Activated naive CD8-positive, alpha-beta T cell (primary cell): ENCODE measurements around the gene OR56A5.
"Not testable (repeated sequence)": the region's sequence is repeated elsewhere in the genome, so short reads cannot be mapped to it uniquely, and the experiment has no call there.

Source experiments
- H3K27ac Mint-ChIP-seq: one replicate; pipeline ENCODE4 v1.8.0; 2021; ENCODE audit warnings: mixed read lengths
- H3K27me3 Mint-ChIP-seq: one replicate; pipeline ENCODE4 v1.8.0; 2021; ENCODE audit warnings: mixed read lengths
- H3K36me3 Mint-ChIP-seq: one replicate; pipeline ENCODE4 v1.8.0; 2021; ENCODE audit warnings: mixed read lengths
- H3K4me1 Mint-ChIP-seq: one replicate; pipeline ENCODE4 v1.8.0; 2021; ENCODE audit warnings: low read depth, mixed read lengths
- H3K4me3 Mint-ChIP-seq: one replicate; pipeline ENCODE4 v1.8.0; 2021; ENCODE audit warnings: mild to moderate bottlenecking, mixed read lengths
- H3K9me3 Mint-ChIP-seq: one replicate; pipeline ENCODE4 v1.8.0; 2021; ENCODE audit warnings: low read depth, mixed read lengths

OR56A5 gene

GRCh38 chr11:5960704-5961320 lies 7.5 kb downstream of the OR56A5 start:
- not testable (repeated sequence) for H3K4me1 Mint-ChIP-seq, H3K4me3 Mint-ChIP-seq, H3K27ac Mint-ChIP-seq, H3K36me3 Mint-ChIP-seq, H3K27me3 Mint-ChIP-seq
- H3K9me3 Mint-ChIP-seq = peaks cover 20% of the 10 kb centered on the region

GRCh38 chr11:5955586-5955985 lies 12.7 kb downstream of the OR56A5 start:
- H3K27ac Mint-ChIP-seq = no peak overlapping the region
- no peaks in the 10 kb centered on the region for H3K36me3 Mint-ChIP-seq
- H3K4me1 Mint-ChIP-seq = no peaks in the 10 kb centered on the region
- peaks cover 6% of the 10 kb centered on the region for H3K9me3 Mint-ChIP-seq
- no peak overlapping the region for H3K4me3 Mint-ChIP-seq
- H3K27me3 Mint-ChIP-seq = peaks cover 6% of the 10 kb centered on the region

- Mint-ChIP-seq H3K36me3 (no peaks in the 10 kb centered on the region), H3K9me3 (no peaks in the 10 kb centered on the region), H3K27ac (no peak within 1 kb of the TSS), H3K4me1 (no peaks in the 10 kb centered on the region), H3K4me3 (no peak within 1 kb of the TSS), H3K27me3 (peaks cover 7% of the 10 kb centered on the region)
Measured at GRCh38 chr11:5941951-5942350, 26.3 kb downstream of the OR56A5 start, which contains the start of gene OR56A3. Gene OR56A3 (plus strand): TSS chr11:5942251. CDS start chr11:5947347, 5,096 bp downstream.

- Mint-ChIP-seq H3K27me3 (peaks cover 7% of the 10 kb centered on the region), H3K9me3 (no peaks in the 10 kb centered on the region), H3K4me3 (no peak overlapping the region), H3K36me3 (no peaks in the 10 kb centered on the region), H3K27ac (no peak overlapping the region), H3K4me1 (no peaks in the 10 kb centered on the region)
Measured at GRCh38 chr11:5940748-5941147, 27.5 kb downstream of the OR56A5 start.

GRCh38 chr11:5938603-5938965 lies 29.7 kb downstream of the OR56A5 start:
- H3K36me3 Mint-ChIP-seq = no peaks in the 10 kb centered on the region
- H3K9me3 Mint-ChIP-seq = no peaks in the 10 kb centered on the region
- no peaks in the 10 kb centered on the region for H3K4me1 Mint-ChIP-seq
- peaks cover 4% of the 10 kb centered on the region for H3K27me3 Mint-ChIP-seq
- no peak overlapping the region for H3K4me3 Mint-ChIP-seq
- H3K27ac Mint-ChIP-seq = no peak overlapping the region

GRCh38 chr11:5937868-5938602 lies 30.3 kb downstream of the OR56A5 start:
- H3K27ac Mint-ChIP-seq = no peak overlapping the region
- peaks cover 1% of the 10 kb centered on the region for H3K27me3 Mint-ChIP-seq
- H3K4me1 Mint-ChIP-seq = no peaks in the 10 kb centered on the region
- H3K4me3 Mint-ChIP-seq = no peak overlapping the region
- H3K9me3 Mint-ChIP-seq = no peaks in the 10 kb centered on the region
- H3K36me3 Mint-ChIP-seq = no peaks in the 10 kb centered on the region

- Mint-ChIP-seq H3K9me3 (peaks cover 5% of the 10 kb centered on the region), H3K27me3 (peaks cover 1% of the 10 kb centered on the region), H3K27ac (no peak overlapping the region), H3K4me3 (no peak overlapping the region), H3K36me3 (no peaks in the 10 kb centered on the region), H3K4me1 (no peaks in the 10 kb centered on the region)
Measured at GRCh38 chr11:5933116-5933515, 35.2 kb downstream of the OR56A5 start.

- Mint-ChIP-seq H3K27ac (no peak overlapping the region), H3K4me3 (no peak overlapping the region), H3K9me3 (peaks cover 5% of the 10 kb centered on the region), H3K27me3 (no peaks in the 10 kb centered on the region), H3K4me1 (no peaks in the 10 kb centered on the region), H3K36me3 (no peaks in the 10 kb centered on the region)
Measured at GRCh38 chr11:5932671-5933070, 35.6 kb downstream of the OR56A5 start.

GRCh38 chr11:5931061-5931460 lies 37.2 kb downstream of the OR56A5 start:
- H3K9me3 Mint-ChIP-seq = peaks cover 5% of the 10 kb centered on the region
- H3K27ac Mint-ChIP-seq = no peak overlapping the region
- no peak overlapping the region for H3K4me3 Mint-ChIP-seq
- H3K4me1 Mint-ChIP-seq = no peaks in the 10 kb centered on the region
- H3K27me3 Mint-ChIP-seq = no peaks in the 10 kb centered on the region
- no peaks in the 10 kb centered on the region for H3K36me3 Mint-ChIP-seq

GRCh38 chr11:5930614-5931013 lies 37.7 kb downstream of the OR56A5 start:
- no peak overlapping the region for H3K27ac Mint-ChIP-seq
- H3K4me3 Mint-ChIP-seq = no peak overlapping the region
- no peaks in the 10 kb centered on the region for H3K4me1 Mint-ChIP-seq
- no peaks in the 10 kb centered on the region for H3K27me3 Mint-ChIP-seq
- H3K9me3 Mint-ChIP-seq = peaks cover 7% of the 10 kb centered on the region
- no peaks in the 10 kb centered on the region for H3K36me3 Mint-ChIP-seq

- Mint-ChIP-seq H3K4me3 (no peak overlapping the region), H3K36me3 (no peaks in the 10 kb centered on the region), H3K9me3 (peaks cover 16% of the 10 kb centered on the region), H3K4me1 (no peaks in the 10 kb centered on the region), H3K27me3 (no peaks in the 10 kb centered on the region), H3K27ac (no peak overlapping the region)
Measured at GRCh38 chr11:5929571-5930368, 38.5 kb downstream of the OR56A5 start.

GRCh38 chr11:5928811-5929210 lies 39.5 kb downstream of the OR56A5 start:
- H3K36me3 Mint-ChIP-seq = no peaks in the 10 kb centered on the region
- H3K4me3 Mint-ChIP-seq = no peak overlapping the region
- H3K27me3 Mint-ChIP-seq = no peaks in the 10 kb centered on the region
- H3K9me3 Mint-ChIP-seq = peaks cover 23% of the 10 kb centered on the region
- no peaks in the 10 kb centered on the region for H3K4me1 Mint-ChIP-seq
- H3K27ac Mint-ChIP-seq = no peak overlapping the region

- Mint-ChIP-seq H3K27me3 (no peaks in the 10 kb centered on the region), H3K27ac (no peak overlapping the region), H3K4me3 (no peak overlapping the region), H3K4me1 (no peaks in the 10 kb centered on the region), H3K9me3 (peaks cover 23% of the 10 kb centered on the region), H3K36me3 (no peaks in the 10 kb centered on the region)
Measured at GRCh38 chr11:5928271-5928670, 40.0 kb downstream of the OR56A5 start.

GRCh38 chr11:5923794-5924193 lies 44.5 kb downstream of the OR56A5 start:
- Mint-ChIP-seq H3K27ac (no peak overlapping the region), H3K4me3 (no peak overlapping the region), H3K4me1 (no peaks in the 10 kb centered on the region), H3K27me3 (no peaks in the 10 kb centered on the region), H3K9me3 (peaks cover 23% of the 10 kb centered on the region), H3K36me3 (no peaks in the 10 kb centered on the region)

- peaks cover 23% of the 10 kb centered on the region for H3K9me3 Mint-ChIP-seq
- no peaks in the 10 kb centered on the region for H3K27me3 Mint-ChIP-seq
- no peaks in the 10 kb centered on the region for H3K36me3 Mint-ChIP-seq
- no peak overlapping the region for H3K27ac Mint-ChIP-seq
- no peak overlapping the region for H3K4me3 Mint-ChIP-seq
- H3K4me1 Mint-ChIP-seq = no peaks in the 10 kb centered on the region
Measured at GRCh38 chr11:5923427-5923776, 44.9 kb downstream of the OR56A5 start.
